HG02798 (cell line): Measurements from ENCODE around the gene GPR157.
A peak's percentile ranks its signal among the peaks of the same experiment; 100 is the strongest.

ENCODE experiments used
- ATAC-seq: cut with Tn5 transposase; IDR thresholded peaks from one replicate; pipeline ENCODE4 v1.9.1; 2021; ENCODE audit warnings: mild to moderate bottlenecking; ENCODE audit not compliant: unreplicated experiment, poor library complexity

GPR157 gene

DNA sequence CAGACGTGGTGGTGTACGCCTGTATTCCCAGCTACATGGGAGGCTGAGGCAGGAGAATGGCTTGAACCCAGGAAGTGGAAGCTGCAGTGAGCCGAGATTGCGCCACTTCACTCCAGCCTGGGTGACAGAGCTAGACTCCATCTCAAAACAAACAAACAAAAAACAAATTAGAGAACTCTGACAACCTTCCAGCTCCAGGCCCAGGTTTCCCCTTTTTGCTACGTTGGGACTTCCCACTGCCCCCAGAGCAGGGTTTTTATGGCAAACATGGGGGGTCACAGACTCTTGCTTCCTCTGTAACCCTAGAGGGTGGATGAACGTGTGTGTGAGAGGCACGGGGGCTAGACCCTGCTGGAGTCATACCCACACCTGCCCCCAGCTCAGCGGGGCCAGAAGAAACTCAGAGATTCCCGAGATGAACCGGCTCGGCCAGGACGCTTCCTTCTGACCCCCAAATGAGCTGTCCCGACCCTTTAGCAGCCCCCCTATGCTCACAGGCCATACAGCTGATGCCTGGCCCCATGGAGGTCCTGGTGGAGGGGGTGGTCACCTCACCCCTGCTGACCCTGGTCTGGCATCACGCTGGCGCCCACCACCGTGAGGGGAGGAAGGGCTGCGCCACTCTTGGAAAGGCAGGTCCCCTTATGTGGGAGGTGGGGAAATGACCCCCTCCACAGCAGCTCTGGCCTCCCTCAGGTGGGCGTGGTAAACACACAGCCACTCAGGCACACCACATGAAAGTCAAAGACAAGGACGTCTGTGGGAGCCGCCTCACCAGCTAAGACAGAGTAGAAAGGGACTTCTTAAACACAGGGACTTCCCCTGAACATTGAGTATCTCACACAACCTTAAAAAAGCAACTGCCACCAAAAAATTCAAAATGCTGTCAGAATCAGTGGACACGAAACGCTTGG is 7.1 kb downstream of the GPR157 start:
- ATAC-seq: peak; percentile 78

DNA sequence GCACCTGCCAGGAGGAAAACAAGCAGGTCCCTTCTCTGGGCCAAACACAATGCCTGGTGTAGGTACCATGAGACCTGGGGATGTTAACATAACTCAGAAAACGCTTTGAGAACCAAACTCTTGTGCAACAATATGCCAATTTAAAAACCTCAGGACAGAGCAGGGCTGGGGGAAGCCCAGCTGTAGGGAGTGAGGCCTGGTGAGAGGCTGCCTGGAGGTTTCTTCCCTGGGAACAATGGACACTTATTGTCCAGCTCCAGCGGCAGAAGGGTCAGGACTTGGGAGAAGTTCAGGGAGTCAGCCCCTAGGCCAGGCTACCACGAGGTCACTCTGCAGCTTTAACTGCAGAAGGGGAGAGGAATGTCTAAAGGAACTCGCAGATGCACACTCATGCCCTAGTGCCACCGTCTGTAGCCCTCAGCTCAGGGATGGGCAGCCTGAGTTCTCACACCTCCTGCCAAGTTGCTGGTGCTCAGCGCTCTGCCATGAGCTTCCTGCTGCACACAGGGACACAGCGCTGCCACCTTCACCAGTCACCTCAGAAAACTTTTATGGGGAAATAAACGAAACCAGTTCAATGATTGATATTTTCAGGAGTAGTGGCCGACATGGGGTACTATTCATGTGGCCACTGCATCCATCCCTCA is 8.5 kb downstream of the GPR157 start:
- no peak for ATAC-seq

DNA sequence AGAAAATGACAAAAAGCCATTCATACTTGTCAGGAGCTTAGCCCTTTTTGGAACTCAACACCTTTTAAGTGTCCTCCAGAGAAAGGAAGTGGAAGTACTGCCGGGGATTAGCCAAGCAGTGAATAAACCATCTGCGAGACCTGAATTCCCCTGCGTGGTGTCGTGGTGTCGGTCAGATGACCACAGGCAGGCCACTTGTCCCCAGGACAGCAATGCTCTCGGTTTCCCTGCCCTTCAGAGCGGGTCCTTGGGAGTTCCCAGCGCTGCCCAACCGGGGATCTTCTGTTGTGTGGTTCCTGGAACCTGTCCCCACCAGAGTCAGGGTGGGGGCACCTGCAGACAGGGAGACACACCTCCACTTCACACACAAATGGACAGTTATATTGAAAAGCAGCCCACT is 9.2 kb downstream of the GPR157 start:
- no peak for ATAC-seq

DNA sequence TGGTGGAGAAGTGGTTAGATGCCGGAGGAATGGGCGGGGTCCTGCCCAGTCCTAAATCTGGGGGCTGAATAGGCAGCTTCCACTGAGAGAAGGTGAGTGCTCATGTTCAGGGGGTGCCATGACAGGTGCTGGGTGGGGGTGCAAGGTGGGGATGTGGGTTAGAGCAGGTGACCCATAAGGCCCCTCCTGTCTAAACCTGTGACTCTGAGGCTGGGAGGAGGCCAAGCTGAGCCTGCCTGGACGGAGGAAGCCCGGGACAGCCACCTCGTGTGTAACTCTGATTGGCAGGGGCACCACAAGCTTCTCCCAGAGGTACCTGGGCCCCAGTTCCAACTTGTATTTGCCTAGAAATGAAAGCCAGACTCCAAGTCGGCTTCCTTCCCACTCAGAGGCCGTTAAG is 10.7 kb downstream of the GPR157 start:
- ATAC-seq: no peak

- ATAC-seq: no peak
Measured at GRCh38 chr1:9115351-9116205, 13.3 kb downstream of the GPR157 start.

DNA sequence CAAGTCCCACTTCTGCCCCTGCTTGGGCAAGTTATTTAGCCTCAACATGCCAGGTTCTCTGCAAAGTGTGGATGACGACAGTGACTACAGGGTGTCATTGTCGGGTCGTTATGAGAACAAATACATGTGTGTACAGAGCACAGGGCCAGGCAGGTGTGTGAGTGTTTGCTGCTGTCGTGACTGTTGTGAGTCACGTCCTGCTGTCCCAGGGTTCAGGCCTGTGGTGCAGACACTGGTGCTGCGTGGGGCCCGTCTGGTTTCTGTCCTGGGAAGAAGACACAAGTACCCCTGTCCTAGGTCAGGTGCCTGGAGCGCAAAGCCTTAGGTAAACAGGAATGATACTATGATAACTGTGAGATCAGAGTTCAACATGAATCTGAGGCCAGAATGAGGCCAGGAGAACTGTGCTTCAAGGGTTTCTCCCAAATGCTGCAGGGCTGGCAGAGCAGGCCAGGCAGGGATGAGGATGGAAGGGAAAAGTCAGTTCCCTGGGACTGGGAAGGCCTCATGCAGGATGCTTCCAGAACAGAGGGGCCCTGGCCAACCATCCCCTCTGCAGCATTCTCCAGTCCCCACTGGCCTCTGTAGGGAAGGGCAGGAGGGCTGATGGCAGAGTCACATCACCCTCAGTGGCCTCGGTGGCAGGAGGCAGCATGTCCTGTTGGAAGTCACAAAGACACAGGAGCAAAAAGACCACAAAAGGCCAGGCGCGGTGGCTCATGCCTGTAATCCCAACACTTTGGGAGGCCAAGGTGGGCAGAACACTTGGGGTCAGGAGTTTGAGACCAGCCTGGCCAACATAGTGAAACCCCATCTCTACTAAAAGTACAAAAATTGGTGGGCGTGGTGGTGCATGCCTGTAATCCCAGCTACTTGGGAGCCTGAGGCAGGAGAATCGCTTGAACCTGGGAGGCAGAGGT is 15.7 kb downstream of the GPR157 start:
- ATAC-seq: no peak

DNA sequence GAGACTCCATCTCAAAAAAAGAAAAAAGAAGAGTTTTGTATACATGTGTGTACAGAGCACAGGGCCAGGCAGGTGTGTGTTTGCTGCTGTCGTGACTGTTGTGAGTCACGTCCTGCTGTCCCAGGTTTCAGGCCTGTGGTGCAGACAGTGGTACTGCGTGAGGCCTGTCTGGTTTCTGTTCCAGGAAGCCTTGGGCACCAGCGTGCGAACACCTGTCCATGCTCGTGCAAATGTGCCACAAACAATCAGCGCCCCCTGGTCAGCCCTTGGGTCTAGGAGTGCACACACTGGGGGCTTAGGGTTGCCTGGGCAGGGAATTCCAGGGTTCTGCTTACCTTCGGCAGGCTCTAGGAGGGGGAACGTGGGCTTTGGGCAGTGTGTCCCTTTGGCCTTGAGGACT is 16.9 kb downstream of the GPR157 start:
- no peak for ATAC-seq

- no peak for ATAC-seq
Measured at GRCh38 chr1:9111357-9111691, 17.6 kb downstream of the GPR157 start.

DNA sequence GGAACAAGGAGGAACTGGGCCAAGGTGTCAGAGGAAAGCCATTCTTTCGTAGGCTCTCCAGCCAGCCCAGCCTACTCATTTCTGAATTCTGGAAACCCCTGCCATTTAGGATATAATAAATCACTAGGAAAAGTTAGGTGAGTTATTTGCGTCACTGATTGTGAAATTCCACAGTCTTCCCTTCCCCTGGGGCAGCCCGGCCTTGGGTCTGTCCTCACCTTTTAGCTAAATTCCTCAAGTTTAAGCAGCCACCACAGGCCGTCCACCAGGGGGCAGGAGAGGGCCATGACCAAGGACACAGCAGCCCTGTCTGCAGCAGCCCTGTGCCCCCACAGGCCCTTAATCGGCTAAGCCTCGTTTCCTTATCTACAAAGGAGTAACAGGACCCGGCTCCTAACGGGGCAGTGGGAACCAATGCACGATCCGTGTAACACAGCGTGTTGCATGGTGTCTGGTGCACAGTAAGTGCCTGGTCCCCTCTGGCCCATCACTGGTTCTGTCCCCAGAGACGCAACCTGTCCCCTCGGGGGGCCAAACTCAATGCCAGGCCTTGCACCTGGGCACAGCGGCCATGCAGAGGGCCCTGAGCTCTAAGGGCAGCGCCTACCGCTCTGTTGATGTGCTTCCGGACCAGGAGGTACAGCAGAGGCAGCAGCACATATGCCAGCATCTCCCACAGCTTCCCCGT is 18.1 kb downstream of the GPR157 start:
- ATAC-seq: peak; percentile 60

DNA sequence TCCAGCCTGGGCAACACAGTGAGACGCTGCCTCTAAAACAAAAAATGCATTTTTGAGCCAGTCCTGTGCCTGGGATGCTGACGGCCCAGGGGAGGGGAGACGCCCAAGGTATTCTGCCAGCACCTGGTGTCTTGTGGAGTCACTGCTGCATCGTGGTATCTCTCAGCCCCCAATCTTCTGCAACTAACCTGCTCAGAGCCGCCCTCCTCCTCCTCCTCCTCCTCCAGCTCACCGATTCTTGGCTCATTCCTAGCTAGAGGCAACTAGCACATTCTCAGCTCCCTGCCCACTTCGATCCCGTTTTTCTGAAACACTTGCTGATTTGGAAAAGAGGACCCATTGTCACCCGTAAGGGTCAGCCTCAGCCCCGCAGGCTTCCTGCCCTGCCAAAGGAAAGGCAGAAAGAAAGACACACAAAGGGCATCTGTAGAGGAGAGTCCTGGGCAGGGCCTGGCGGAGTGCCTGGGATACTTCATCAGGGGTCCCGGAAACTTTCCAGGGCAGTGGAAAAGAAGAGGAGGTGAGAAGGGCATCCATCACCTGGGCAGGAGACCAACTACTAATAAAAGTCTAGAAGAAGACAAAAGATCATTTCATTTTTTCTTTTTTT is 20.7 kb downstream of the GPR157 start:
- ATAC-seq: no peak

DNA sequence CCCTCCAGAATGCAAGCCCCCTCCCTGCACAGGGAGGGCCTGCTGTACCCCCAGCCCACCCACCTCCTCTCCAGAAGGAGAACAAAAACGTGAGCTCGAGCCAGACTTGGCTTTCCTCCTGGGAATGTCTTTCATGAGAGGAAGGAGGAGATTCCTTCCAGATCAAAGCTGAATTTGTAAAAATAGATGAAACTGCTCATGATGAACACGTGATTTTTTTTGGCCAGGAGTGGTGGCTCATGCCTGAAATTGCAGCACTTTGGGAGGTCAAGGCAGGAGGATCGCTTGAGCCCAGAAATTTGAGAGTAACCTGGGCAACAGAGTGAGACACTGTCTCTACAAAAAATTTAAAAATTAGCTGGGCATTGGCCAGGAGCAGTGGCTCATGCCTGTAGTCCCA is 21.8 kb downstream of the GPR157 start:
- ATAC-seq: no peak

DNA sequence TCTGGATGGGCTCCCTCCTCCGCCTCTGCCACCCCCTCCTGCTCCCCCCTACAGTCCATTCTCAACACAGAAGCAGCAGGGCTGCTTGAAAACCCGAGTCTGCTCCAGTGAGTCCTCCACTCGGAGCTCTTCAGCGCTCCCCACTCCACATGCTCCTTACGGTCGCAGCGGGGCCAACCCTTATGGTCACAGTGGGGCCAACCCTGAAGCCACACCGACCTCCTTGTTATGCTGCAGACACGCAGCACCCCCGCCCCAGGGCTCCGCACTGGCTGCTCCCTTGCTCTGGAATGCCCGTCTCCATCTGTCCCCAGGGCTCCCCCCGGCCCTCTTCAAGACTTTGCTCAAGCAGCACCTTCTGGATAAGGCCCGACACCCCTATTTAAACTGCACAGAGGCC is 22.6 kb downstream of the GPR157 start:
- no peak for ATAC-seq

GRCh38 chr1:9105336-9105867 is 23.5 kb downstream of the GPR157 start:
- no peak for ATAC-seq

GRCh38 chr1:9101510-9102146 is 27.3 kb downstream of the GPR157 start:
- no peak for ATAC-seq

- no peak for ATAC-seq
Measured at GRCh38 chr1:9100471-9101043, 28.3 kb downstream of the GPR157 start.

GRCh38 chr1:9099555-9099954 is 29.3 kb downstream of the GPR157 start:
- no peak for ATAC-seq

GRCh38 chr1:9097947-9098705 is 30.8 kb downstream of the GPR157 start:
- no peak for ATAC-seq
